Measurements from ENCODE around the gene SLC43A2.

The SLC43A2 gene

GRCh38 chr17:1583556-1583955, 45.1 kb downstream of the SLC43A2 start:
- ChIA-PET CTCF (interaction anchor here (3.1 kb wide), 1 partner anchor 9 kb away, joined by 15 read pairs; no protein-coding TSS in a partner anchor), POLR2A (no interaction called here)
- TF ChIP-seq ZNF223 (tag by site-specific recombination; IDR thresholded peaks at IDR 0.05) (no peak), ZNF114 (tag by site-specific recombination; IDR thresholded peaks at IDR 0.05) (no peak), ZNF626 (tag by site-specific recombination; IDR thresholded peaks at IDR 0.05) (no peak), ZNF510 (tag by site-specific recombination; IDR thresholded peaks at IDR 0.05; ENCODE audit: insufficient replicate concordance) (no peak), ZFP37 (tag by site-specific recombination; IDR thresholded peaks at IDR 0.05) (no peak), ZSCAN30 (tag by site-specific recombination; IDR thresholded peaks at IDR 0.05) (no peak), ZNF174 (tag by site-specific recombination; IDR thresholded peaks at IDR 0.05) (no peak), ZIC2 (tag by site-specific recombination; IDR thresholded peaks at IDR 0.05) (no peak), SCRT2 (tag by site-specific recombination; IDR thresholded peaks at IDR 0.05) (no peak), ZBTB48 (tag by site-specific recombination; IDR thresholded peaks at IDR 0.05) (no peak), ZNF518A (tag by site-specific recombination; conservative IDR thresholded peaks at IDR 0.05; ENCODE audit: low read depth) (no peak), ZNF169 (tag by site-specific recombination; IDR thresholded peaks at IDR 0.05) (no peak), BCL11B (tag by site-specific recombination; IDR thresholded peaks at IDR 0.05; ENCODE audit: low read depth) (no peak), ZNF555 (tag by site-specific recombination; conservative IDR thresholded peaks at IDR 0.05) (no peak)
- TF ChIP-seq, protein P1, sequence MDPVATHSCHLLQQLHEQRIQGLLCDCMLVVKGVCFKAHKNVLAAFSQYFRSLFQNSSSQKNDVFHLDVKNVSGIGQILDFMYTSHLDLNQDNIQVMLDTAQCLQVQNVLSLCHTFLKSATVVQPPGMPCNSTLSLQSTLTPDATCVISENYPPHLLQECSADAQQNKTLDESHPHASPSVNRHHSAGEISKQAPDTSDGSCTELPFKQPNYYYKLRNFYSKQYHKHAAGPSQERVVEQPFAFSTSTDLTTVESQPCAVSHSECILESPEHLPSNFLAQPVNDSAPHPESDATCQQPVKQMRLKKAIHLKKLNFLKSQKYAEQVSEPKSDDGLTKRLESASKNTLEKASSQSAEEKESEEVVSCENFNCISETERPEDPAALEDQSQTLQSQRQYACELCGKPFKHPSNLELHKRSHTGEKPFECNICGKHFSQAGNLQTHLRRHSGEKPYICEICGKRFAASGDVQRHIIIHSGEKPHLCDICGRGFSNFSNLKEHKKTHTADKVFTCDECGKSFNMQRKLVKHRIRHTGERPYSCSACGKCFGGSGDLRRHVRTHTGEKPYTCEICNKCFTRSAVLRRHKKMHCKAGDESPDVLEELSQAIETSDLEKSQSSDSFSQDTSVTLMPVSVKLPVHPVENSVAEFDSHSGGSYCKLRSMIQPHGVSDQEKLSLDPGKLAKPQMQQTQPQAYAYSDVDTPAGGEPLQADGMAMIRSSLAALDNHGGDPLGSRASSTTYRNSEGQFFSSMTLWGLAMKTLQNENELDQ (tag by site-specific recombination; IDR thresholded peaks at IDR 0.05; ENCODE audit: low read depth): no peak
- TF ChIP-seq, protein P2, sequence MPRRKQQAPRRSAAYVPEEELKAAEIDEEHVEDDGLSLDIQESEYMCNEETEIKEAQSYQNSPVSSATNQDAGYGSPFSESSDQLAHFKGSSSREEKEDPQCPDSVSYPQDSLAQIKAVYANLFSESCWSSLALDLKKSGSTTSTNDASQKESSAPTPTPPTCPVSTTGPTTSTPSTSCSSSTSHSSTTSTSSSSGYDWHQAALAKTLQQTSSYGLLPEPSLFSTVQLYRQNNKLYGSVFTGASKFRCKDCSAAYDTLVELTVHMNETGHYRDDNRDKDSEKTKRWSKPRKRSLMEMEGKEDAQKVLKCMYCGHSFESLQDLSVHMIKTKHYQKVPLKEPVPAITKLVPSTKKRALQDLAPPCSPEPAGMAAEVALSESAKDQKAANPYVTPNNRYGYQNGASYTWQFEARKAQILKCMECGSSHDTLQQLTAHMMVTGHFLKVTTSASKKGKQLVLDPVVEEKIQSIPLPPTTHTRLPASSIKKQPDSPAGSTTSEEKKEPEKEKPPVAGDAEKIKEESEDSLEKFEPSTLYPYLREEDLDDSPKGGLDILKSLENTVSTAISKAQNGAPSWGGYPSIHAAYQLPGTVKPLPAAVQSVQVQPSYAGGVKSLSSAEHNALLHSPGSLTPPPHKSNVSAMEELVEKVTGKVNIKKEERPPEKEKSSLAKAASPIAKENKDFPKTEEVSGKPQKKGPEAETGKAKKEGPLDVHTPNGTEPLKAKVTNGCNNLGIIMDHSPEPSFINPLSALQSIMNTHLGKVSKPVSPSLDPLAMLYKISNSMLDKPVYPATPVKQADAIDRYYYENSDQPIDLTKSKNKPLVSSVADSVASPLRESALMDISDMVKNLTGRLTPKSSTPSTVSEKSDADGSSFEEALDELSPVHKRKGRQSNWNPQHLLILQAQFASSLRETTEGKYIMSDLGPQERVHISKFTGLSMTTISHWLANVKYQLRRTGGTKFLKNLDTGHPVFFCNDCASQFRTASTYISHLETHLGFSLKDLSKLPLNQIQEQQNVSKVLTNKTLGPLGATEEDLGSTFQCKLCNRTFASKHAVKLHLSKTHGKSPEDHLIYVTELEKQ (tag by site-specific recombination; IDR thresholded peaks at IDR 0.05; ENCODE audit: borderline replicate concordance): no peak
- TF ChIP-seq, protein P3, sequence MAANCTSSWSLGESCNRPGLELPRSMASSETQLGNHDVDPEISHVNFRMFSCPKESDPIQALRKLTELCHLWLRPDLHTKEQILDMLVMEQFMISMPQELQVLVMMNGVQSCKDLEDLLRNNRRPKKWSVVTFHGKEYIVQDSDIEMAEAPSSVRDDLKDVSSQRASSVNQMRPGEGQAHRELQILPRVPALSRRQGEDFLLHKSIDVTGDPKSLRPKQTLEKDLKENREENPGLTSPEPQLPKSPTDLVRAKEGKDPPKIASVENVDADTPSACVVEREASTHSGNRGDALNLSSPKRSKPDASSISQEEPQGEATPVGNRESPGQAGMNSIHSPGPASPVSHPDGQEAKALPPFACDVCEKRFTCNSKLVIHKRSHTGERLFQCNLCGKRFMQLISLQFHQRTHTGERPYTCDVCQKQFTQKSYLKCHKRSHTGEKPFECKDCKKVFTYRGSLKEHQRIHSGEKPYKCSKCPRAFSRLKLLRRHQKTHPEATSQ (tag by site-specific recombination; IDR thresholded peaks at IDR 0.05): no peak
- TF ChIP-seq, protein P4, sequence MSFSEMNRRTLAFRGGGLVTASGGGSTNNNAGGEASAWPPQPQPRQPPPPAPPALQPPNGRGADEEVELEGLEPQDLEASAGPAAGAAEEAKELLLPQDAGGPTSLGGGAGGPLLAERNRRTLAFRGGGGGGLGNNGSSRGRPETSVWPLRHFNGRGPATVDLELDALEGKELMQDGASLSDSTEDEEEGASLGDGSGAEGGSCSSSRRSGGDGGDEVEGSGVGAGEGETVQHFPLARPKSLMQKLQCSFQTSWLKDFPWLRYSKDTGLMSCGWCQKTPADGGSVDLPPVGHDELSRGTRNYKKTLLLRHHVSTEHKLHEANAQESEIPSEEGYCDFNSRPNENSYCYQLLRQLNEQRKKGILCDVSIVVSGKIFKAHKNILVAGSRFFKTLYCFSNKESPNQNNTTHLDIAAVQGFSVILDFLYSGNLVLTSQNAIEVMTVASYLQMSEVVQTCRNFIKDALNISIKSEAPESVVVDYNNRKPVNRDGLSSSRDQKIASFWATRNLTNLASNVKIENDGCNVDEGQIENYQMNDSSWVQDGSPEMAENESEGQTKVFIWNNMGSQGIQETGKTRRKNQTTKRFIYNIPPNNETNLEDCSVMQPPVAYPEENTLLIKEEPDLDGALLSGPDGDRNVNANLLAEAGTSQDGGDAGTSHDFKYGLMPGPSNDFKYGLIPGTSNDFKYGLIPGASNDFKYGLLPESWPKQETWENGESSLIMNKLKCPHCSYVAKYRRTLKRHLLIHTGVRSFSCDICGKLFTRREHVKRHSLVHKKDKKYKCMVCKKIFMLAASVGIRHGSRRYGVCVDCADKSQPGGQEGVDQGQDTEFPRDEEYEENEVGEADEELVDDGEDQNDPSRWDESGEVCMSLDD (tag by site-specific recombination; IDR thresholded peaks at IDR 0.05): no peak
- Histone ChIP-seq H3K36me3 (ENCODE audit: control insufficient read depth in 2 of 2, insufficient read depth in 1 of 2, low read length in 2 of 2) (no peaks in the 10 kb centered on the region), H3K9me3 (ENCODE audit: control insufficient read depth, insufficient read depth, low read depth, low read length) (no peaks in the 10 kb centered on the region), H3K27ac (ENCODE audit: extremely low read depth, low read depth, low read length) (no peak overlapping the region), H3K4me1 (ENCODE audit: control insufficient read depth, insufficient read depth, low read length) (no peaks in the 10 kb centered on the region), H3K4me3 (ENCODE audit: low read depth, low read length) (no peak overlapping the region)
